ENCODE results near the gene RARRES2.
"Not testable (repeated sequence)": the region's sequence is repeated elsewhere in the genome, so short reads cannot be mapped to it uniquely, and the experiment has no call there.

RARRES2 gene

DNA sequence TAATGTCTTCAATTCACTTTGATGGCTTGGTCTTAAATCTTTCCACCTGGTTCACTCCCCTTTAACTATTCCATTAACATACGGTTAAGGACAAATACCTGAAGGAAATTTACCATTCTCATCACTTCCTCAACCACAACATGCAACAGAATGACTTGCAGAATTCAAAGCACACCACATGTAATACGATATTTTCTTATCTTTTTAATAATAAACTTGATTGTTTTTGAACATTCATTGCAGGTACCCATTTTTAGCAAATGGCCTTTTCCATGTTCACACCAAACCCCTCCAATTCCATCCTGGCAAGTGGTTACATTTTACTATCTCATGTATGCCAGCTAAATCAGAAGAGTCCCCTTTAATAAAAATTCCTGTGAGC, 35.5 kb downstream of the RARRES2 start:
- H3K4me2 ChIP-seq (ENCODE audit: insufficient read depth, low read length); H3K9ac ChIP-seq (ENCODE audit: low read depth, low read length); H3K27ac ChIP-seq (ENCODE audit: low read length); ATAC-seq (ENCODE audit: insufficient read depth, low read depth); H4K20me1 ChIP-seq (ENCODE audit: insufficient read depth, low read length); H3K79me2 ChIP-seq (ENCODE audit: insufficient read depth, low read length); H3K4me1 ChIP-seq (ENCODE audit: insufficient read depth, low read length); H3K27me3 ChIP-seq (ENCODE audit: insufficient read depth, low read length, poor library complexity); DNase-seq; H3K9me3 ChIP-seq (ENCODE audit: insufficient read depth, low read length, severe bottlenecking); H3K36me3 ChIP-seq (ENCODE audit: insufficient read depth, low read length); H2AFZ ChIP-seq (ENCODE audit: low read depth, low read length); H3K4me3 ChIP-seq (ENCODE audit: low read depth in 1 of 2, low read length in 2 of 2): not testable (repeated sequence)

- not testable (repeated sequence) for H2AFZ ChIP-seq (ENCODE audit: low read depth, low read length); H3K4me3 ChIP-seq (ENCODE audit: low read depth in 1 of 2, low read length in 2 of 2); H3K4me2 ChIP-seq (ENCODE audit: insufficient read depth, low read length); H4K20me1 ChIP-seq (ENCODE audit: insufficient read depth, low read length); H3K27me3 ChIP-seq (ENCODE audit: insufficient read depth, low read length, poor library complexity); H3K79me2 ChIP-seq (ENCODE audit: insufficient read depth, low read length); H3K36me3 ChIP-seq (ENCODE audit: insufficient read depth, low read length); H3K9ac ChIP-seq (ENCODE audit: low read depth, low read length); ATAC-seq (ENCODE audit: insufficient read depth, low read depth); DNase-seq; H3K4me1 ChIP-seq (ENCODE audit: insufficient read depth, low read length); H3K27ac ChIP-seq (ENCODE audit: low read length); H3K9me3 ChIP-seq (ENCODE audit: insufficient read depth, low read length, severe bottlenecking)
These were observed 36.0 kb downstream of the RARRES2 start for GRCh38 chr7:150305259-150305902.

DNA sequence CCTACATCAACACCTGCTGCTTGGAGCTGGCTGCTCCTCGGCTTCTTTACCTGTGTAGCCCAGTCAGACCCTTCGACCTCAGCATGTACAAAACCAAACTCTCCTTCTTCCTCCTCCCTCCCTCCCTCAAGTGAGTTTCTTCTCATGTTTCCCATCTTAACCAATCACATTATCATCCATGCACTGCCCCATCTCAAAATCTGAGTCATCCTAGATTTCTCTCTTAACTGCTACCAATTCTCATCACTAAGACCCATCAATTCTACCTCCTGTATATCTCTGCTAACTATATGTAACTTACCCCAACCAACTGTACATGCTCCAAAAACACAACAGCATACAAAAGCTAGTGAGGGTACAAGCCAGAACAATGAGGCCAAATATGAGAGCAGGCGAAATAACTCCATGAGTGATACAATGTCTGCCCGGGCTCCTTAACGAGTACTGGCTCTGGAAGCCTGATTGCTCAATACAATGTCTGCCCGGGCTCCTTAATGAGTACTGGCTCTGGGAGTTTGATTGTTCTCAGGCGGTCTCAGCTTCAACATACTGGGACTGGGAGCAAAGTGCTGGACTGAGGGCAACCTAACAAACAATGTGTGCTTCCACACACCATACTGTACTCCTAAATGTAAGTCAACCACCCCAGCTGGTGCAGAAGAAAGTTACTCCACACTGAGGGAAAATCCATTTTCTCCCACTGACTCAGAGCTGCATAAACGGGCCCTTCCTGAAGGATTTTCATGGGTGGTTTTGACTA, 36.8 kb downstream of the RARRES2 start:
- not testable (repeated sequence) for DNase-seq; H4K20me1 ChIP-seq (ENCODE audit: insufficient read depth, low read length); ATAC-seq (ENCODE audit: insufficient read depth, low read depth); H3K27ac ChIP-seq (ENCODE audit: low read length); H2AFZ ChIP-seq (ENCODE audit: low read depth, low read length); H3K27me3 ChIP-seq (ENCODE audit: insufficient read depth, low read length, poor library complexity); H3K9me3 ChIP-seq (ENCODE audit: insufficient read depth, low read length, severe bottlenecking); H3K4me3 ChIP-seq (ENCODE audit: low read depth in 1 of 2, low read length in 2 of 2); H3K79me2 ChIP-seq (ENCODE audit: insufficient read depth, low read length); H3K36me3 ChIP-seq (ENCODE audit: insufficient read depth, low read length); H3K9ac ChIP-seq (ENCODE audit: low read depth, low read length); H3K4me2 ChIP-seq (ENCODE audit: insufficient read depth, low read length); H3K4me1 ChIP-seq (ENCODE audit: insufficient read depth, low read length)

DNA sequence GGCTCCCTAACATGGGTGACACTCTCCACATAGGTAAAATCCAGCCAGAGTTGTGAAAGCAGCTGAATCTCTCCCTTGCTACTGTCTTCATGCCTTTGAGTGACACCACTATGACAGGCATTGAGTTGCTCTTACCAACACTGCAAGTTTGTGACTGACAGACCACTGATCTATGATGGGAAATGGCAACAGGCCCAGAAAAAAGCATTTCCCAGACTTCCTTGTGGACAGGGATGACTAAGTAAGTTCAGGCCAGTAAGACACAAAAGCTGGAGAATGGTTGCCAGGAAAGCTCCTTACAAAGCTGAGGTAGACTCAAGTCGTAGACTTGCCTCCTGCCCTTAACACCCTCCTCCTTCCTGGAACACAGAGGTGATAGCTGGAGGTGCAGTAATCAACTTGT, 38.5 kb downstream of the RARRES2 start:
- DNase-seq; H3K9me3 ChIP-seq (ENCODE audit: insufficient read depth, low read length, severe bottlenecking); H3K4me2 ChIP-seq (ENCODE audit: insufficient read depth, low read length); H3K9ac ChIP-seq (ENCODE audit: low read depth, low read length); H3K27ac ChIP-seq (ENCODE audit: low read length); H2AFZ ChIP-seq (ENCODE audit: low read depth, low read length); H3K4me3 ChIP-seq (ENCODE audit: low read depth in 1 of 2, low read length in 2 of 2); H3K36me3 ChIP-seq (ENCODE audit: insufficient read depth, low read length); ATAC-seq (ENCODE audit: insufficient read depth, low read depth); H3K79me2 ChIP-seq (ENCODE audit: insufficient read depth, low read length); H3K27me3 ChIP-seq (ENCODE audit: insufficient read depth, low read length, poor library complexity); H4K20me1 ChIP-seq (ENCODE audit: insufficient read depth, low read length); H3K4me1 ChIP-seq (ENCODE audit: insufficient read depth, low read length): not testable (repeated sequence)

DNA sequence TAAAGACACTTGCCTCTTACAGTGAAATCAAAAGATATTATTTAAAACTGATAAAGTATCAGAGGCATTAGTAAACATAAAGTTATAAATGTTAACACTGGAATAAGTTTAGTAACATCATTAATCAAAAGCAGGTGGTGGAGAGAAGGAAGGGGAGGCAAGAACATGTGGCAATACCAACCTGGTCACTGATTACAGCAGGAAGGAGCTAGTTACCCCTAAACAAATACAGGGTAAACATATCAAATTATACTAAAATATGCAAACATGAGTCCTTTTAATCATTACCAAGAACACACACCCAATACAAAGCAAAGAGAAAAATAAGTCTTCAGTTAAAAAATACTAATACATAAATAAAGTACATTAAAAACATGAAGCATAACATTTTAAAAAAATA, 43.5 kb downstream of the RARRES2 start:
- H3K27ac ChIP-seq (ENCODE audit: low read length); H2AFZ ChIP-seq (ENCODE audit: low read depth, low read length); H4K20me1 ChIP-seq (ENCODE audit: insufficient read depth, low read length); DNase-seq; H3K4me2 ChIP-seq (ENCODE audit: insufficient read depth, low read length); H3K9me3 ChIP-seq (ENCODE audit: insufficient read depth, low read length, severe bottlenecking); H3K79me2 ChIP-seq (ENCODE audit: insufficient read depth, low read length); H3K27me3 ChIP-seq (ENCODE audit: insufficient read depth, low read length, poor library complexity); H3K4me1 ChIP-seq (ENCODE audit: insufficient read depth, low read length); ATAC-seq (ENCODE audit: insufficient read depth, low read depth); H3K9ac ChIP-seq (ENCODE audit: low read depth, low read length); H3K36me3 ChIP-seq (ENCODE audit: insufficient read depth, low read length); H3K4me3 ChIP-seq (ENCODE audit: low read depth in 1 of 2, low read length in 2 of 2): not testable (repeated sequence)

- not testable (repeated sequence) for H4K20me1 ChIP-seq (ENCODE audit: insufficient read depth, low read length); H3K9ac ChIP-seq (ENCODE audit: low read depth, low read length); DNase-seq; H2AFZ ChIP-seq (ENCODE audit: low read depth, low read length); H3K4me1 ChIP-seq (ENCODE audit: insufficient read depth, low read length); H3K27me3 ChIP-seq (ENCODE audit: insufficient read depth, low read length, poor library complexity); H3K36me3 ChIP-seq (ENCODE audit: insufficient read depth, low read length); H3K4me2 ChIP-seq (ENCODE audit: insufficient read depth, low read length); H3K9me3 ChIP-seq (ENCODE audit: insufficient read depth, low read length, severe bottlenecking); ATAC-seq (ENCODE audit: insufficient read depth, low read depth); H3K27ac ChIP-seq (ENCODE audit: low read length); H3K4me3 ChIP-seq (ENCODE audit: low read depth in 1 of 2, low read length in 2 of 2); H3K79me2 ChIP-seq (ENCODE audit: insufficient read depth, low read length)
These were observed 44.6 kb downstream of the RARRES2 start for GRCh38 chr7:150296802-150297201.

DNA sequence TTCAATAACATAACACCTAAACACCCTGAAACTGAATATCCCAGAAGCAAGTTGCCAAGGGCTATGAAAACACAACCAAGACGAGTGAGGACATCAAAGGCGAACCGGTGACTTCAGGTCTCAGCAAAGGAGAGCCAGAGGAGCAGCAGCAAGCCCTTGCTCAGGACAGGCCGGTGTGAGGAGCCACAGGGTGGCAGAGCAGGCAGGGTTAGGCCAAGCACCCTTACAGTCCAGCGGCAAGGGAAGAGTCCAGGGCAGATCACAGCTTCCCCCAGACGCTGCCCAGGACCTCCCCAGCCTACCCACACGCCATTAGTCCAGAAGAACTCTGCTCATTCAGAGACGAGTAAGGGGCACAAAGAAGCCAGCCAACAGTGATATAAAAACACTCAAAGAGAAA, 45.8 kb downstream of the RARRES2 start:
- ATAC-seq (ENCODE audit: insufficient read depth, low read depth); H2AFZ ChIP-seq (ENCODE audit: low read depth, low read length); H3K79me2 ChIP-seq (ENCODE audit: insufficient read depth, low read length); H3K36me3 ChIP-seq (ENCODE audit: insufficient read depth, low read length); H3K27me3 ChIP-seq (ENCODE audit: insufficient read depth, low read length, poor library complexity); DNase-seq; H3K9me3 ChIP-seq (ENCODE audit: insufficient read depth, low read length, severe bottlenecking); H3K9ac ChIP-seq (ENCODE audit: low read depth, low read length); H3K4me3 ChIP-seq (ENCODE audit: low read depth in 1 of 2, low read length in 2 of 2); H3K27ac ChIP-seq (ENCODE audit: low read length); H3K4me1 ChIP-seq (ENCODE audit: insufficient read depth, low read length); H3K4me2 ChIP-seq (ENCODE audit: insufficient read depth, low read length); H4K20me1 ChIP-seq (ENCODE audit: insufficient read depth, low read length): not testable (repeated sequence)

- not testable (repeated sequence) for H3K36me3 ChIP-seq (ENCODE audit: insufficient read depth, low read length); DNase-seq
These were observed 46.4 kb downstream of the RARRES2 start for GRCh38 chr7:150295027-150295426.

More at GRCh38 chr7:150295027-150295426, 46.4 kb downstream of the RARRES2 start:
- H3K27ac ChIP-seq (ENCODE audit: low read length); H3K4me3 ChIP-seq (ENCODE audit: low read depth in 1 of 2, low read length in 2 of 2); H3K79me2 ChIP-seq (ENCODE audit: insufficient read depth, low read length); H3K4me2 ChIP-seq (ENCODE audit: insufficient read depth, low read length); H3K9me3 ChIP-seq (ENCODE audit: insufficient read depth, low read length, severe bottlenecking); H3K9ac ChIP-seq (ENCODE audit: low read depth, low read length); H4K20me1 ChIP-seq (ENCODE audit: insufficient read depth, low read length); ATAC-seq (ENCODE audit: insufficient read depth, low read depth); H2AFZ ChIP-seq (ENCODE audit: low read depth, low read length); H3K27me3 ChIP-seq (ENCODE audit: insufficient read depth, low read length, poor library complexity); H3K4me1 ChIP-seq (ENCODE audit: insufficient read depth, low read length): not testable (repeated sequence)

All from DND-41 (cell line).